Body of pancreas (tissue), 4 donors: Measurements from ENCODE around the gene NAP1L5. TPM values are rescaled to one million over a fixed set of nuclear protein-coding genes. Genes with fewer than 3 reads are reported as not detected.

Experiments
- ATAC-seq: fragments of 150-250 bp; one replicate; pipeline ENCODE4 v1.9.1; 2016
- DNase-seq, 4 donors: peaks; one replicate each; pipeline ENCODE4 v3.0.0-alpha.2; 2019
- H3K27ac ChIP-seq, 4 donors: fragments of 200-600 bp; sonication (generic); 1 replicate in 3 of 4; 2 replicates in 1 of 4; pipeline versions ENCODE4 v1.5.1 to v1.6.1; 2016 to 2019; ENCODE audit warnings: mild to moderate bottlenecking in 1 of 4, mixed read lengths in 1 of 4, moderate library complexity in 1 of 4
- H3K27me3 ChIP-seq, 2 donors: fragments of 200-600 bp; sonication (generic); one replicate each; pipeline ENCODE4 v1.6.0; 2016; ENCODE audit warnings: mild to moderate bottlenecking in 1 of 2
- H3K36me3 ChIP-seq, 2 donors: fragments of 200-600 bp; sonication (generic); replicated peaks in 1 of 2; 2 replicates each; pipeline ENCODE4 v1.5.1; 2016; ENCODE audit warnings: low read depth in 2 of 2; ENCODE audit not compliant: insufficient read depth in 1 of 2
- H3K4me1 ChIP-seq: fragments of 200-600 bp; sonication (generic); one replicate; pipeline ENCODE4 v1.6.0; 2016
- H3K4me3 ChIP-seq, 2 donors: fragments of 200-600 bp; sonication (generic); 1 replicate in 1 of 2; 2 replicates in 1 of 2; pipeline ENCODE4 v1.5.1; 2016 to 2019
- H3K9me3 ChIP-seq, 3 donors: fragments of 200-600 bp; sonication (generic); 1 replicate in 2 of 3; 2 replicates in 1 of 3; pipeline ENCODE4 v1.5.1; 2016
- CTCF ChIP-seq, 7 experiments: fragments of 450-650 bp in 4 of 7; fragments of 200-600 bp in 3 of 7; sonication (generic) in 3 of 7; IDR thresholded peaks; one replicate each; pipeline ENCODE4 v1.5.1; 2016 to 2019; ENCODE audit warnings: antibody characterized with exemption in 7 of 7
- POLR2A ChIP-seq, 3 donors: fragments of 450-650 bp; IDR thresholded peaks; one replicate each; pipeline ENCODE4 v1.6.1; 2016; ENCODE audit warnings: antibody characterized with exemption in 3 of 3, mild to moderate bottlenecking in 2 of 3
- WGBS, 2 donors: methylation state at CpG; one replicate each; pipeline ENCODE4 v1.1.5; 2017; 5-methylcytosine and 5-hydroxymethylcytosine counted together
- intact Hi-C: fragments of 100-400 bp; cut with DNase I; formaldehyde crosslinking; loops from one replicate; pipeline ENCODE4 v1.15.1; 2023
- total RNA-seq, 2 donors: library from RNA; depleted of rRNA; stranded (reverse); fragments of >200 nt; gene quantifications; one replicate each; pipeline ENCODE4 v1.1.0, GENCODE V29; 2016

The NAP1L5 gene
- total RNA-seq, 2 donors from 2014 or later: 3.1 to 7.3 TPM

GRCh38 chr4:88737307-88737941 lies 39.8 kb upstream of the NAP1L5 start:
- WGBS, 2 donors: 40 to 63% methylated on average over 14 of the region's 14 CpGs
- ATAC-seq (peak; percentile 72), DNase-seq (peak in 3 of 4 donors; percentile 25 to 40 (median 34))
- peaks cover 55% of the 10 kb centered on the region for H3K4me1 ChIP-seq
- H3K36me3 ChIP-seq: no peaks in the 10 kb centered on the region
- peak in 1 of 3 donors; percentile 17 for TF ChIP-seq POLR2A (IDR thresholded peaks at IDR 0.05)
- TF ChIP-seq CTCF (IDR thresholded peaks at IDR 0.05): no peak
- peak overlapping the region; percentile 59 to 77 (median 74) for H3K27ac ChIP-seq
- no peaks in the 10 kb centered on the region for H3K9me3 ChIP-seq
- H3K27me3 ChIP-seq: no peaks in the 10 kb centered on the region
- no peak overlapping the region for H3K4me3 ChIP-seq
- intact Hi-C loops: no loop called here

- DNase-seq: no peak
- TF ChIP-seq CTCF (IDR thresholded peaks at IDR 0.05) (no peak), POLR2A (IDR thresholded peaks at IDR 0.05) (no peak)
- 54 to 59% methylated on average over 3 of the region's 3 CpGs for WGBS, 2 donors
Measured at GRCh38 chr4:88736264-88736663, 38.6 kb upstream of the NAP1L5 start.

GRCh38 chr4:88735564-88735963 lies 37.9 kb upstream of the NAP1L5 start:
- Histone ChIP-seq H3K27me3 (no peaks in the 10 kb centered on the region), H3K4me3 (no peak overlapping the region), H3K36me3 (peaks cover 1 to 3% of the 10 kb centered on the region in 2 donors), H3K27ac (peak overlapping the region in 2 of 4 donors; percentile 54 to 77), H3K9me3 (no peaks in the 10 kb centered on the region), H3K4me1 (peaks cover 55% of the 10 kb centered on the region)
- 4 to 17% methylated on average over 1 of the region's 1 CpG for WGBS, 2 donors
- peak; percentile 36 for ATAC-seq
- no peak for DNase-seq
- no peak for TF ChIP-seq POLR2A (IDR thresholded peaks at IDR 0.05)
- TF ChIP-seq CTCF (IDR thresholded peaks at IDR 0.05): no peak
- intact Hi-C loops: no loop called here

More at GRCh38 chr4:88736264-88736663, 38.6 kb upstream of the NAP1L5 start:
- H3K27ac ChIP-seq: peak overlapping the region in 3 of 4 donors; percentile 31 to 77 (median 54)
- no peaks in the 10 kb centered on the region for H3K27me3 ChIP-seq
- intact Hi-C loops: no loop called here
- ATAC-seq: no peak
- no peak overlapping the region for H3K4me3 ChIP-seq
- no peaks in the 10 kb centered on the region for H3K36me3 ChIP-seq
- H3K4me1 ChIP-seq: peaks cover 55% of the 10 kb centered on the region
- no peaks in the 10 kb centered on the region for H3K9me3 ChIP-seq

- Histone ChIP-seq H3K27ac (peak overlapping the region in 3 of 4 donors; percentile 31 to 77 (median 51)), H3K27me3 (no peaks in the 10 kb centered on the region), H3K9me3 (no peaks in the 10 kb centered on the region), H3K4me1 (peaks cover 50% of the 10 kb centered on the region), H3K4me3 (no peak overlapping the region), H3K36me3 (peaks cover 4 to 7% of the 10 kb centered on the region in 2 donors)
- ATAC-seq (no peak), DNase-seq (no peak)
- TF ChIP-seq CTCF (IDR thresholded peaks at IDR 0.05): no peak
- TF ChIP-seq POLR2A (IDR thresholded peaks at IDR 0.05): no peak
- WGBS, 2 donors: 84 to 94% methylated on average over 3 of the region's 3 CpGs
- intact Hi-C loops: no loop called here
Measured at GRCh38 chr4:88734403-88734949, 36.8 kb upstream of the NAP1L5 start.
